ENCODE data around the gene NHS. TPM values are rescaled to one million over a fixed set of nuclear protein-coding genes. Genes with fewer than 3 reads are reported as not detected.

The NHS gene
- polyA plus RNA-seq, 3 donors, result 19.5 to 29.2 (median 21.9) TPM

DNA sequence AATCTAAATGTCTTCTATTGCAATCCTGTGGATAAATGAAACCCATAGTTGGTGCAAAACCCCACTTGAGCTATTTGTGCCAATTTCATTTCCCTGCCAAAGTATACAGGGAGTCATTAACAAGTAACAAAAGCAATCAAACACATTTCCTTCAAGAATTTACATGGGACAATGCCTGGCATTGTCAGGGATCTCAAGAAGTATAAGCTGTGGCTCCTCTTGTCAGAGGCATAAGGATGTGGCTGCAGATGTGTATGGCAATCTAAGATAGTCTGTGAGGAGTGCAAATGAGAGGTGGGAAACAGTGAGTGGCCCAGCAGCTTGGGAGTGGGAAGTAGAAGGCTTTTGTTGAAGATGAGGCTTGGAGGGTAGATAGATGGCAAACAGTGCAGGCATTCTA, 304.3 kb downstream of the NHS start:
- no peak for DNase-seq (ENCODE audit: extremely low read depth in 1 of 11, low read depth in 9 of 11, low spot score in 4 of 11)

DNA sequence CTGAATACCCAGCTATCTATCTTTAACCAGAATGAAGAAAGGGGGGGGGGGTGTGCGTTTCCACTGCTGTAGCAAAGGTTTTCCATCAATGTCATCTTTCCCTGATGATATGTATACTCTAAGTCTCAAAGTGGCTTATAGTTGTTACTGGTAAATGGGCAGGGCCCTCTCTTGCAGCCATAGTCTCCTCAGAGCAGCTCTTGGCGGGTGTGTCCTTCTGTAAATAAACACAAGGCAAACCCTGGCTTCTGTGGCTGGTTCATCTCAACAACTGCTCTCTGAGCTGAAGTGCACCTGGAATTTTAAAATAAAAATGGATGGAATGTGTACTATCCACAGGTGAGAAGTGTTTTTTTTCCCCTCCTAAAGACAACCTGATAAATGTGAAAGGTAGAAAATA, 304.8 kb downstream of the NHS start:
- no peak for DNase-seq (ENCODE audit: extremely low read depth in 1 of 11, low read depth in 9 of 11, low spot score in 4 of 11)

DNA sequence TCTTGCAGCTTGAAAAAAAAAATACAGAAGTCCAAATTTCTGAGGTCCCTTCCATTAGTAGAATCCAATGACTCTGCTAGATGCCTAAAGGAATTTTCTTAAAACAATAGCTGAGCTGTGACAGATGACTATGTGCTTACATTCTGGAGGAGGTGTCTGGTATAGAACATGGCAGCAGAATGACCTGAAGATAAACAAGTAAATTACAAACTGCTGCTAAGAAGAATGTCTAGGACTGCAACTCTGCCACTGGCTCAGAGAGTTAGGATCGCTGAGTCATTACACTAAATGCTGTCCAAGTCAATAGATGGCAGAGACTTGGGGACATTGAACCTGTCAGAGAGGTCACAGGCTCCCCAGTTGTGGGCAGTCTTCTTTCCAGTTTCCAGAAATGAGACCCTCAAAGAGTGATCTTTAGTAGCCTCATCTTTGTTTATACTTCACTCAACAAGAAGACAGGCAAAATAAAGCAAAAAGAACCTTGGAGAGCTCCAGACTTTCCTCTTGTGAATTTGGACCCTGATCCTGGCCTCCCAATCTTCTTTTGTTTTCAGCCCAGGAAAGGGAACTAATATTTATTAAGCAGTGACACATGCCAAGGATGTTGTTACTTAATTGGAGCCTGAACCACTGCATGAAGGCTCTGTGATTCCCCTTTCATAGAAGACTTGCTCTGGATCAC, 305.9 kb downstream of the NHS start:
- no peak for DNase-seq (ENCODE audit: extremely low read depth in 1 of 11, low read depth in 9 of 11, low spot score in 4 of 11)

DNA sequence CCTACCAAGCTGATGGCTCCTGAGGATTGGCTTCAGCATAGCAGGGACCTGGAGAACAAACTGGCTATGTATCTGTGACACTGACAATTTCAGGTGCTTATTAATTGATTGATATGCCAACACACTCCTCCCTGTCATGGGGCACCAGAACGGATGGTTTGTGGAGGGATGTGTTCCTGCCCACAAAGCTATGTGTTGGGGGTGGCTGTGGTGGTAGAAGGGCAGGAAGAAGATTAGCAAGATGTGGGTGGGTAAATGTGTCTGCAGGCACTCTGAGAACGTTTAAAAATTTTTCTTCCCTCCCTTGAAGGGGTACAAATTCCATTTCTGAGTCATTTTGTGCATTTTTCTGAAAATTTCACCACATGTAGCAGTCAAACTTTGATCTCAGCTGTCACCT, 307.3 kb downstream of the NHS start:
- no peak for DNase-seq (ENCODE audit: extremely low read depth in 1 of 11, low read depth in 9 of 11, low spot score in 4 of 11)

DNA sequence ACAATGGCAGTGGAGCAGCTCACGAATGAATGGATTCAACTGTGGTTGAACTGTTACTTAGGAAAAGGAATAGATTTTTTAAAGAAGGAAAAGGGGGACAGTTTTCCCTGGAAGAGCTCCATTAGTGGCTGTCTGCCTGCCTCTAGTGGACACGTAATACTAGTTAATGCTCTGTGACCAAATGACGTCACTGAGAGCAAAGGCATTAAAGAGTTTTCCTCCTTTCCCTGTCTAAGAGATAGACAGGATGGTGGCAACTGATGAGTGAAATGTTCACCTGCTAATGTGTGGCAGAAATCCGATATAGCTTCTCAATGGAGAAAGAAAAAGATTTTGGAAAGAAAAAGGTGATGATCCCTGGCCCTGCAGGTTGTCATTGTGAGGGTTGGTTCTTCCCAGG, 310.0 kb downstream of the NHS start:
- DNase-seq (ENCODE audit: extremely low read depth in 1 of 11, low read depth in 9 of 11, low spot score in 4 of 11), result no peak

DNA sequence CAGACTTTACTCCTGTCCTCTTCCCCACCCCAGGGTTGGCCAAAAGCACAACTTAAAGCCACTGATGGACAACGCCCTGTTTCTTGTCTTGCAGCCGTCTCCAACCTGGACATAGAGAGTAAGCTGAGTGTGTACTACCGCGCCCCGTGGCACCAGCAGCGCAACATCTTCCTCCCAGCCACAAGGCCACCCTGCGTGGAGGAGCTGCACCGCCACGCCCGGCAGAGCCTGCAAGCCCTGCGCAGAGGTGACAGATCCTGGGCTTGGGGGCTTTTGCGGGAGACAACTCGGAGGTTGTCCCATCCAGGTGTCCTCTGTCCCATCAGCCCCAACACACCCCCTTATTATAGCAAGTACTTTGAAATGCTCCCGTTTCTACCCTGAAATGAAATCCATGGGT, 312.6 kb downstream of the NHS start:
- no peak for DNase-seq (ENCODE audit: extremely low read depth in 1 of 11, low read depth in 9 of 11, low spot score in 4 of 11)

DNA sequence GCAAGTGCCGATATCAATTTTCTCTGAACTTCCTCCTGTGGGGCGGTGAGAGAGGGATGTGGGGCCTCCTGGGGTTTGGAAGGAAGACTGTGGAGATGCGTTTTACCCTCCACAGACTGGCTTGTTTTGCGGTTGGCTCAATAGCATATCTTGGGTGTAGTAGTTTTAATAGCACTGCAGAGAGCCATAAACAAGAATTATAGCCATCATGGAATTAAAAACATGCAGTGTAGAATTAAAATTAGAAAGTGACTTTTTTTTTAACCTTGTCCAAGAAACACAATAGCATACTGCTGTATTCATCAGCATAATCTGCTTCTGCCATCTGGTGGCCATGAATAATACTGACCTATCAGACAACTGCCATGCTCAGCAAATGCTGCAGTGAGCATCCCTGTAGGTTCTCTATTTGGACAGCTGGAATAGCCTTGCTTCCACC, 315.0 kb downstream of the NHS start:
- DNase-seq (ENCODE audit: extremely low read depth in 1 of 11, low read depth in 9 of 11, low spot score in 4 of 11), result peak; percentile 41 to 80 (median 66)

DNA sequence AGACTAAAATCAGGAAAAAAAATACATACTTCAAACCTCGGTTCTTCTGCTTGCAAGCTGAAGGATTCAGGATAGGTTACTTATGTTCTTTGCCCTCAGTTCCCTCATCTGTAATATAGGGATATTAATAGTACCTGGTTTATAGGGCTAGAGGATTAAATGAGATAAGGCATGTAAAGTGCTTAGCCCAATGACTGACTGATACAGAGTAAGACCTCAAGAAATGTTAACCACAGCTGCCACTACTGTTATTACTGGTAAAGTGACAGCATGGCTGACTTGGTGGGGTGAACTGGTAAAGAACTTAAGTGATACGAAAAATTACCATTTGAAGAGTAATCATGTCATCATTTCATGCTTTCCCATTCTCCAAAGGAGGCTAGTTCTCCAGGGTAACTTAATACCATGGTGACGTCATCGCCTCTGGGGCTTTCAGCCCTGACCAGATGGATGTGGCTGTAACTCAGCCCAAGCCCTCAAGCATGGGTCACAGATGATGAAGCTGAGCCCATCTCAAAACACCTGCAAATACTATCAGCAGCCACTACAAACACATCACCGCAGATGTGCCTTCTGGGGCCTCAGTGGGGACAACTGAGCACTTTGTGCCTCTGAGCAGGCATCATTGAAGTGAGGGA, 317.8 kb downstream of the NHS start:
- peak in 6 of 11 donors; percentile 7 to 35 (median 24) for DNase-seq (ENCODE audit: extremely low read depth in 1 of 11, low read depth in 9 of 11, low spot score in 4 of 11)

DNA sequence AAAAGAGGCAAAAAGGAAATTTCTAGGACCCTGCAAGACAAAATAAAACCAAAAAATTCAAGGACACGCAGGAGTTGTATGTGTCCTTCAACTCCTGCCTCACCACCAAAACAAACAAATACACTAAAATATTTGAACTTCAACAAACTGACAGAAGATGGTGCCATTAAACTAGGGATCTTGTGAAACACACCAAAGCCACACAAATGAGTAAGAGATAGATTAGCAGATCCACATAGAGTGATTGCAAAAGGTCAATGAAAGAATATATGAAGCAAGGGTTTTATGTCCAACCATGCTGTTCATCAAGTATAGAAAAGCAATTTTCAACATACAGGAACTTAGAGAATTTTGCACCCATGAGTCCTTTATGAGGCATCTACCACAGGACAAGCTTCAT, 322.2 kb downstream of the NHS start:
- no peak for DNase-seq (ENCODE audit: extremely low read depth in 1 of 11, low read depth in 9 of 11, low spot score in 4 of 11)

DNA sequence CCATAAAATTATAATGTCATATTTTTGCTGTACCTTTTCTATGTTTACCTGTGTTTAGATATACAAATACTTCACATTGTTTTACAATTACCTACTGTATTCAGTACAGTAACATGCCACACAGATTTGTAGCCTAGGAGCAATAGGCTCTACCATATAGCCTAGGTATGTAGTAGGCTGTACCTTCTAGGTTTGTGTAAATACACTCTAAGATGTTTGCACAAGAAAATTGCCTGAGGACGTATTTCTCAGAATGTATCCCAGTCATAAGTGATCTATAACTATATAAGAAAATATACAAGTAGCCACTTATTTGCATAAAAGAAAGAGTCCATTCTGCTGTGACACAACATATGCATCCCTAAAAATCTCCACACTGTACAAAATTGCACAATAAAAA, 326.0 kb downstream of the NHS start:
- no peak for DNase-seq (ENCODE audit: extremely low read depth in 1 of 11, low read depth in 9 of 11, low spot score in 4 of 11)

DNA sequence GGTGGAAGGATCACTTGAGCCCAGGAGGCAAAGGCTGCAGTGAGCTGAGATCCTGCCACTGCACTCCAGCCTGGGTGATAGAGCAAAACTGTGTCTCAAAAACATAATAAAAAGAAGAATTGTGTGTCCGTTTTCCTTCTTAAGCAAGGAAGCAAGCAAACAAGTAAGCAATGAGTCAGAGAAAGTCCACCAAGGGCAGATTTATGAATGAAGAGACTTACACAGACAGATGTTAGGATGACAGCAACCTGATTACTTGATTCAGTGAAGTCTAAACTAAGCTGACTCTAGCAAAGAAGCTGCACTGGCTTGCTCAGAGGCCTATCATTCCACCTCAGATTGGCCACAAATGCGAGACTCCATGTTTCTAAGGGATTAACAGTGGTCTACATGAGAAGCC, 328.2 kb downstream of the NHS start:
- no peak for DNase-seq (ENCODE audit: extremely low read depth in 1 of 11, low read depth in 9 of 11, low spot score in 4 of 11)

DNA sequence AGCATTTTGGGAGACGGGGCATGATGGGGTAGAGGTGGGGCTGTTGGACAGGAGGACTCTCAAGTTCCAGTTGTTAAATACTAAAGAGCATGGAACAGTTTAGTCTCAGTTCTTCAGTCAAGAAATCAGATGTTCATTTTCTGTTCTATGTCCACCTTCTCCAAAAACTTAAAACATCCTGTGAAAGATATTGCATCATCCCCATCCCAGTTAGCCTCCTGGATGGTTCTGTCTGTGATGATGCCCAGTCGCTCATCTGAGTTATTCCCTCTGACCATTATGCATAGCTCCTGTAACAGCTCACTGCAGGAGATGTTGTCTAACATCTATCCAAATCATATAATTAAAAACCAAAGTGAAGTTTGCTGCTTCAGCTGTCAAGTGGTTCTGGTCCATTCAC, 330.2 kb downstream of the NHS start:
- DNase-seq (ENCODE audit: extremely low read depth in 1 of 11, low read depth in 9 of 11, low spot score in 4 of 11), result no peak

DNA sequence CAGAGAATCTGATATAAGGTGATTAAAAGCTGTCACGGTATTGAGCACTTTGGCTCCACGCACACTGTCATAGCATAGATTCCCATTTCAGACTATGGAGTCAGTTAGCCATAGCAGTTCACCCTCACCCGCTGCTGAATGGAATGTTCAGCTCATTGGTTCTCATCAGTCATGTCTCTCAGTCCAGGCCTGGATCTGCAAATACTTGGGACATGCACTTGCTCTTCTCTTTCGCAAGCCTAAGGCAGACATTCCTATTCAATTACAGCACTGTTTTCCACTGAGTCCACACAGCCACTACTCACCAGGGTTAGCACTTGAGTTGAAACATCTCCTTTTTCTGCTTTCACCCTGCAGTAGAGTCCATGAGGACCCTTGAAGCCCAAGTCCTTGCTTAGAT, 331.7 kb downstream of the NHS start:
- no peak for DNase-seq (ENCODE audit: extremely low read depth in 1 of 11, low read depth in 9 of 11, low spot score in 4 of 11)

DNA sequence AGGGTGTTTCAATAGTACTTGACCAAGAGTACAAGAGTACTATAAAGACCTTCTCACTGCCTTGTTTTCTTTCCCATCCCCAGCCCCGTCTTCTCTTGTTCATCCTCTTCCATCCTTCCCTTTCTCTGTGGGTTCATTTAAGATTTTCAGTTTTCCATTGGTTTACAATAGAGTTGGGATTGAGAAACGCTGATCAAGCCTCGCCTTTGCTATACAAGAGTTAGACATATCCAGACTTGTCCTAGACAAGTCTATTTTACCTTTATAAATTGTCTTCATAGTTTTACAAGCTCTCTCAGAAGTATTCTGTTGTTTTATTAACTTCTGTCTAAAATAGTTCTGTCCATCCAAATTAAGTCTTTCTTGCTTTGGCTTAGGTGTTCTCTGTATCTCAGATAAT, 332.7 kb downstream of the NHS start:
- DNase-seq (ENCODE audit: extremely low read depth in 1 of 11, low read depth in 9 of 11, low spot score in 4 of 11), result no peak

DNA sequence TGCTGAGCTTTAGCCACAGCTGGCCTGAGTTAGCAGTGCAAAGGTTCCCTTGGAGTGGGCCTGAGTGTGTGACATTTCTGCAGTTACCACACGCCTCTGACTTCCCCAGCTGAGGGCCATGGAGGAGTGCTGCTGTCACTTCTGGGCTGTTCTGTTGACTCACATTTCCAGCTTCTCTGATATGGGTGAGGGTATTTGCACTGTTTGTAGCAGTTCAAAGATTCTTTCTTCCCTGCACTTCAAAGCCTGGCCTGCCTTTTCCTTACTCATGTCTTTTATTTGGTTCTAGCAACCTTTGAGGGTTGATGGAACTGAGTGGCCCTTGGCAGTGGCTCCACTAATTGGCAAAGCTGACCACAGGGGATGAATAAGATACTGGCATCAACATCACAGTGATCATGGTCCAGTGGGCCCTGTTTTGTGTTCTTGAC, 335.9 kb downstream of the NHS start:
- no peak for DNase-seq (ENCODE audit: extremely low read depth in 1 of 11, low read depth in 9 of 11, low spot score in 4 of 11)

DNA sequence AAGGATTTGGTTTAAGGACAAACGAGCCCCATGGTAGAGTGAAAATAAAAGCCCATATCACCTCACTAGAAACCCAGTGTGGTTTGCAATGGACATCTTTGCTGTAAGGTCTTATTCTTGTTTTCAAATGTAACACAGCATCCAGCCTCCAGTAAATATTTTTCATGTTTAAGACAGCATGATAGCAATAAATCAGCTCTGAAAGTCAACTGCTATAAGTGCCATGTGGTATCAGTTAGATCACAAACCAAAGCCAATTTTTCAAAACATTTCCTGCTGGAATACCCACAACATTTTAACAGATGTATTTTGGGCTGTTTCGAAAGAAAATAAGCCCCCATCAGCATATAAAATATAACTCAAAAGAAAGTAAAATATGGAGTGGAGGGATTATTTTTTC, 338.3 kb downstream of the NHS start:
- DNase-seq (ENCODE audit: extremely low read depth in 1 of 11, low read depth in 9 of 11, low spot score in 4 of 11), result no peak

DNA sequence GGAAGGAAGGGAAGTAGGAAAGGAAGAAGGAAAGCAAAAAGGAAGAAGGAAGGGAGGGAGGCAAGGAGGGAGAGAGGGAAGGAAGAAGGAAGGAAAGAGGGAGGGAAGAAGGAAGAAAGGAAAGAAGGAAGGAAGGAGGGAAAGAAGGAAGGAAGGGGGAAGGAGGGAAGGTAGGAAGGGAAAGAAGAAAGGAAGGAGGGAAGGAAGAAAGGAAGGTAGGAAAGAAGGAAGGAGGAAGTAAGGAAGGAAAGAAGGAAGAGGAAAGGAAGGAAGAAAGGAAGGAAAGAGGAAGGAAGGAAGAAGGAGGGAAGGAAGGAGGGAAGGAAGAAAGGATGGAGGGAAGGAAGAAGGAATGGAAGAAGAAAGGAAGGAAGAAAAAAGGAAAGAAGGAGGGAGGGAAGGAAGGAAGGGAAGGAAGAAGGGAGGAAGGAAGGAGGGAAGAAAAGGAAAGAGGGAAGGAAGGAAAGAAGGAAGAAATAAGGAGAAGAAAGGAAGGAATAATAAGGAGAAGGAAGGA, 343.7 kb downstream of the NHS start:
- DNase-seq (ENCODE audit: extremely low read depth in 1 of 11, low read depth in 9 of 11, low spot score in 4 of 11), result no peak

DNA sequence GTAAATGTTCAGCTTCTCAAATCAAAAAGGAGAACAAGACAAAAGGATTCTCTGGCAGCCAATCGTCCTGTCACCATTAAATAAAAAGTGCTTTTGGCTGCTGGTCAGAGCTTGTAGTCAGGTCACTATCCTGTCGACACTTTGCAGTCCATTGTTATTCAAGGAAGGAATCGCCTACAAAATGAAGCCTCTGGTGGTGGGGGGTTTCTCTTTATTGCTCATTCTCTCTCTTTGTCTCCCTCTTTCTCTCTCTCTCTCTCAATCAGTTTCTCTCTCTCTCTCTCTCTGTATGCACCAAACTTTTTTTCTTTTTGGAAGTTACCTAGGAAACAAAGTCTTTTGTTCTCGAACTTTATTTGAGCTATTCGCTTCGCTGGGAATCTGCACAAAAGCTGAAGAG, 344.7 kb downstream of the NHS start:
- no peak for DNase-seq (ENCODE audit: extremely low read depth in 1 of 11, low read depth in 9 of 11, low spot score in 4 of 11)

DNA sequence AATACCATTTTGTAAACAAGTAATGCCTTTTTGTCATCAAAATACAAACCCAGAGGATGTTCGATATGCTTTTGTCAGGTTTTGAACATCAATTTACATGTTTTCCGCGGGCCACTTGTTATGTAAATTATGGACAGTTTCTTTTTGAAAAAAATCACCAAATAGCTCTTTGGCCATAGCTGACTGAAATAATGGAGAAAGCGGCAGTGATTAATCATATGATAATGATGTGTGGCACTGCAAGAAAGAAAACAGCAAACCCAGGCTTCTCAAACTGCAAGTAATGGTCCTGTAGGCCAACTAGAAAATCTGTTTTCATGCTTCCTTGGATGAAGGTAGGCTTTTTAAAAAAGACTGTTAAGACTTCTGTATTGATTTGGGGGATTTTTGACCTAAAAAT, 346.7 kb downstream of the NHS start:
- no peak for DNase-seq (ENCODE audit: extremely low read depth in 1 of 11, low read depth in 9 of 11, low spot score in 4 of 11)

DNA sequence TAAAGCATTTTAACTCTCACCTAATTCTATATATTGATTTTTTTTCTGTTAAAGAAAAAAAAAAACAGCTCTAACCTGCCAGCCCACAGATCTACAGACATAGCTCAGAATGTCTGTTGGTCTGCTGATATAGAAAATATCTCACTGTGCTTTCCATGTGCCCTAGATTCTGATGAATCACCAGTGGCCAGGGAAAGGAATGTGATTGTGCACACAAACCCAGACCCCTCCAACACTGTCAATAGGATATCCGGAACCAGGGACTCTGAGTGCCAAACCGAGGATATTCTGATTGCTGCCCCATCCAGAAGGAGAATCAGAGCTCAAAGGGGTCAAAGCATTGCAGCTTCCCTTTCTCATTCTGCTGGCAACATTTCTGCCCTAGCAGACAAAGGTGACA, 350.2 kb downstream of the NHS start:
- no peak for DNase-seq (ENCODE audit: extremely low read depth in 1 of 11, low read depth in 9 of 11, low spot score in 4 of 11)
